ENCODE results near the gene CNNM4. TPM values are rescaled to one million over a fixed set of nuclear protein-coding genes. Genes with fewer than 3 reads are reported as not detected.

Gene CNNM4
- total RNA-seq, 4 donors from 2014 or later, result 0.77 to 8.2 (median 4.7) TPM

GRCh38 chr2:96769814-96770213 is 9.1 kb downstream of the CNNM4 start:
- Histone ChIP-seq H3K4me1 (no peaks in the 10 kb centered on the region), H3K27ac (no peak overlapping the region), H3K4me3 (no peak overlapping the region), H3K9me3 (no peaks in the 10 kb centered on the region), H3K27me3 (no peaks in the 10 kb centered on the region), H3K36me3 (no peaks in the 10 kb centered on the region)
- TF ChIP-seq, protein P1, sequence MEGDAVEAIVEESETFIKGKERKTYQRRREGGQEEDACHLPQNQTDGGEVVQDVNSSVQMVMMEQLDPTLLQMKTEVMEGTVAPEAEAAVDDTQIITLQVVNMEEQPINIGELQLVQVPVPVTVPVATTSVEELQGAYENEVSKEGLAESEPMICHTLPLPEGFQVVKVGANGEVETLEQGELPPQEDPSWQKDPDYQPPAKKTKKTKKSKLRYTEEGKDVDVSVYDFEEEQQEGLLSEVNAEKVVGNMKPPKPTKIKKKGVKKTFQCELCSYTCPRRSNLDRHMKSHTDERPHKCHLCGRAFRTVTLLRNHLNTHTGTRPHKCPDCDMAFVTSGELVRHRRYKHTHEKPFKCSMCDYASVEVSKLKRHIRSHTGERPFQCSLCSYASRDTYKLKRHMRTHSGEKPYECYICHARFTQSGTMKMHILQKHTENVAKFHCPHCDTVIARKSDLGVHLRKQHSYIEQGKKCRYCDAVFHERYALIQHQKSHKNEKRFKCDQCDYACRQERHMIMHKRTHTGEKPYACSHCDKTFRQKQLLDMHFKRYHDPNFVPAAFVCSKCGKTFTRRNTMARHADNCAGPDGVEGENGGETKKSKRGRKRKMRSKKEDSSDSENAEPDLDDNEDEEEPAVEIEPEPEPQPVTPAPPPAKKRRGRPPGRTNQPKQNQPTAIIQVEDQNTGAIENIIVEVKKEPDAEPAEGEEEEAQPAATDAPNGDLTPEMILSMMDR (IDR thresholded peaks at IDR 0.05), result no peak
- no peak for TF ChIP-seq POLR2A (IDR thresholded peaks at IDR 0.05)
- intact Hi-C loops (cut with DNase I; ENCODE audit: low total_unique reads), result loop anchor here (10.0 kb wide), 2 partner anchors 45 to 95 kb away; partner anchors contain the start of gene CNNM3
- no peak for DNase-seq

DNA sequence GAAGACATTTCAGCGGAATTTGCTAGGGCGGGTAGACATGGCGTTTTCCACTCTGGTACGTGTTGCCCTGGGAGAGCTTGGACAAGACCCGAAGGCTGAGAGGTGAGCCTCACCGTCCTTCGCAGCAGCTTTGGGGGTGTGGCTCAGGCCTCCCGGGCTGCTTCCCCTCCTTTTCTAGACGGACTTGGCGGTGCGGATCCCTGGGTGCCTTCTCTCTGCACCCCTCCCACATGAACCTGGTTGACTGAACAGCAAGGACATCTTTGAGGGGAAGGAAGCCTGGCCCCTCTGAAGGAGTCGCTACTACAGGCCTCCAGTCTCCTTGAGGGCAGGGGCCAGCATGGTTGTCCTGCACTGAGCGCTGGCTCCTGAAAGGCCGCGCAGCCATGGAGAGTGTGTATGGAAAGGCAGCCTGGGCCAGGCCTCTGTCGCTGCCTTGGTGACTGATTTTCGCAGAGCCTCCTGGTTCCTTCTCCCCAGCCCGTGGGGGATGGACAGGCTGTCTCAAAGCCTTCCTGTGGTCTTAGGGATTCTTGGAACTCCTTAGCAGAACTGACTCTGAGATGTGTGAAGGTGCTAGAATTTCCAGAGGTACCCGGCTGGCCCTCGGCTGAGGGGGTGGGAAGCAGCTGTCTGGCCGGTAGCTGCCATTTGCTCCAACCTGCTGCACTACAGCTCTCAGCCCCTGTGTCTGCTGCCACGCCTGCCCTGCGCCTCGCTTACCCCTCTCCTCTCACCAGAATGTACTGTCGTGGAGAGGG is 9.9 kb downstream of the CNNM4 start:
- Histone ChIP-seq H3K27ac (no peak overlapping the region), H3K36me3 (no peaks in the 10 kb centered on the region), H3K27me3 (no peaks in the 10 kb centered on the region), H3K9me3 (no peaks in the 10 kb centered on the region), H3K4me3 (no peak overlapping the region), H3K4me1 (no peaks in the 10 kb centered on the region)
- intact Hi-C loops (cut with DNase I; ENCODE audit: low total_unique reads), result no loop called here
- TF ChIP-seq POLR2A (IDR thresholded peaks at IDR 0.05), result no peak
- TF ChIP-seq, protein P1 (IDR thresholded peaks at IDR 0.05), result no peak
- DNase-seq, result no peak

DNA sequence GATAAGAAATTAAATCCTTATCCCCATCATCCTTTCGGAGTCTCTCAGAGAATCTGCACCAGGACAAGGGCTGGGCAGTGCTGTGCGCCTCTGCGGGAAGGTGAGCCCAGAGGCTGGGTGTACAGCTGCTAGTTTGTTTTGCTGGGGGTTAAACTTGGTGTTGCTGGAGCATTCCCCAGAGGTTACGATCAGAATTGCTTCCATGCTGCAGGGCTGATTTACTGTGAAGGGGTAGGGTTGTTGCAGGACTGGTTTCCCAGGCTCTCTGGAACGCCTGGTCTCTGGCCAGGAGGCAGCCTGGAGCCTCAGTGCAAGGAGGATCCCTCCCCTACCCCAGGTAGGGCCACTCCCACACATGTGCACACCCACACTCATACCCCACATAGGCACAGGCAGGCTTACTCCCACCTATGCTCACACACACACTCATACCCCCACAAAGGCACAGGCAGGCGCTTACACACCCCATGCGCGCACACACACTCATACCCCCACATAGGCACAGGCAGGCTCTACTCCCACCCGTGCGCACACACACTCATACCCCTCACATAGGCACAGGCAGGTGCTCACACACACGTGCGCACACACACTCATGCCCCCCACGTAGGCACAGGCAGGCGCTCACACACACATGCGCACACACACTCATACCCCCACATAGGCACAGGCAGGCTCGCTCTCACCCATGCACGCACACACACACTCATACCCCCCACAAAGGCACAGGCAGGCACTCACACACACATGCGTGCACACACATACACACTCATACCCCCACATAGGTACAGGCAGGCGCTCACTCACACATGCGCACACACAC is 11.3 kb downstream of the CNNM4 start:
- intact Hi-C loops (cut with DNase I; ENCODE audit: low total_unique reads), result no loop called here
- TF ChIP-seq, protein P1 (IDR thresholded peaks at IDR 0.05), result no peak
- Histone ChIP-seq H3K36me3 (no peaks in the 10 kb centered on the region), H3K4me1 (no peaks in the 10 kb centered on the region), H3K27ac (no peak overlapping the region), H3K4me3 (no peak overlapping the region), H3K9me3 (no peaks in the 10 kb centered on the region), H3K27me3 (no peaks in the 10 kb centered on the region)
- DNase-seq, result no peak

DNA sequence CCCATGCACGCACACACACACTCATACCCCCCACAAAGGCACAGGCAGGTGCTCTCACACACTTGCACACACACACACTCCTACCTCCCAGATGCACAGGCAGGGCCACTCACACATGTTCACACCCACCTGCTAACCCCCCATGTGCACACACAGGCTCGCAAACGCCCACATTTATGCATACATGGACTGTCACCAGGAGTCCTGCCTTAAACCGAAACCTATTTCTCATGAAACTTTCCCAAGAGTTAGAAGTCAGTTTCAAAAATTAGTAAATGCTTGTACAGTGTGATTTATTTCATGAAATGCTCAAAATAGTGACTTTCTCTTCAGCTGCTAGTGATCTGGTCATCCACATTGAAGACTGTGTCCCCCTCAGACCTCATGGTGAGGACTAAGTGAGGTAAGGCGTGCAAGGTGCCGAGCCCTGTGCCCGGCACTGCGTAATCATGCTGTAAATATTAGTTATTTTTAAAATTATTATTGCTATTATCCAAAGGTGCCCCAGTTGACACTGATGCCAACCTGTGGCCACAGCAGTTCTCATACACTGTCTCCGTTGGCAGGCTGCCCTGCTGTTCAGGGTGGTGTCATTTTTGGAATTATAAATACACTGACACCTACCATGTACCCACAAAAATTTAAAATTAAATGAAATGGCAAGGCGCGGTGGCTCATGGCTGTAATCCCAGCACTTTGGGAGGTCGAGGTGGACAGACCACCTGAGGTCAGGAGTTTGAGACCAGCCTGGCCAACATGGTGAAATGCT is 12.4 kb downstream of the CNNM4 start:
- no peak overlapping the region for H3K27ac ChIP-seq
- H3K4me1 ChIP-seq, result no peaks in the 10 kb centered on the region
- no peak for DNase-seq
- TF ChIP-seq, protein P1 (IDR thresholded peaks at IDR 0.05), result no peak
- no peak for TF ChIP-seq POLR2A (IDR thresholded peaks at IDR 0.05)
- intact Hi-C loops (cut with DNase I; ENCODE audit: low total_unique reads), result no loop called here
- no peaks in the 10 kb centered on the region for H3K27me3 ChIP-seq
- no peaks in the 10 kb centered on the region for H3K36me3 ChIP-seq
- no peaks in the 10 kb centered on the region for H3K9me3 ChIP-seq
- no peak overlapping the region for H3K4me3 ChIP-seq
